Suppressor macrophage treated with lipopolysaccharide for 1 hour (primary cell): Measurements from ENCODE around the gene LIMCH1.
"Not testable (repeated sequence)": the region's sequence is repeated elsewhere in the genome, so short reads cannot be mapped to it uniquely, and the experiment has no call there.

Experiments used
- DNase-seq, 3 donors: peaks; one replicate each; pipeline ENCODE4 v3.0.0-alpha.2; 2020 to 2022

The LIMCH1 gene

DNA sequence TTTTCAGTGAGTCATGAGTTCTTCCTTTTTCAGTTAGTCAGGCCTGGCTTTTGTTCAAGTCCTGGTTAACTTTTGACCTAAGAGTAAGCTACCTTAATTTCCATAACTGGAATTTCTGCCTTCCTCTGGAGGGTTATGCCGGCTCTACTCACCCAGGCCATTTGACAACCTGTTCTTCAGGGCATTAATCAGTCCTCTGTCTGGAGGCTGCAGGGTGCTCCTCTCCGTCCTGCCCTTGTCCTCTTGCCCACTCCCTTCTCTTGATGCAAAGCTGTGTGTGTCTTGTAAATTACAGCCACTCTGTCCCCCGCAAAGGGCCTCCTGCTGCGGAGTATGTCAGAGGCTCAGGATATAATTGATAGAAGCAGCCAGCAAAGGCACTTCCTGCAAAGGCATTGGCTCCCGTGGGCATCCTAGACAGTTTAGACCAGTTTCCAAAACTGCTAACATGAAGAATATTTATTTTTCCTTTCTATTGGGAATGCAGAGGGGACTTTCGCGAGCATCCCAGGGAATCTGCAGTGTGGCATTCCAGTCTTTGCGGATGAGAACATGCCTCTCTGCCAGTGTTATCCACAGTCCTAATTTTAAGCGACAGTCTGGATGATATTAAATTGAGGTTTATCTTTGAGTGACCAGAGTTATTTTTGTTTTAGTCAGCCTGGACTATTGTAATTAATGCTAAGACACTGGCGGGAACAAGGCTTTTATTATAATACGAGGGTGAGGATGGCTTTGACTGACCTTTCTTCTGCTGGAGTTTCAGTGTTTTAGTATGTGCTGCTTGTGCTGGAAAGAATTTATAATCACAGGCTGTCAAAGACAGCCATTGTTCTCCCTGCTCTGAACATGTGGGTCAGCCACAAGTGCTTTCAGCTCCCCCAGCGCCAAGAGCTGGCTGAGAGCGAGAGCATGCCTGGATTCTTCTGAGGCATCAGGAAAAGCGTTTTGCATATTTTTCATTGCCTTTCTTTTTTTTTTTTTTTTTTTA, 74.2 kb downstream of the LIMCH1 start:
- DNase-seq: no peak

DNA sequence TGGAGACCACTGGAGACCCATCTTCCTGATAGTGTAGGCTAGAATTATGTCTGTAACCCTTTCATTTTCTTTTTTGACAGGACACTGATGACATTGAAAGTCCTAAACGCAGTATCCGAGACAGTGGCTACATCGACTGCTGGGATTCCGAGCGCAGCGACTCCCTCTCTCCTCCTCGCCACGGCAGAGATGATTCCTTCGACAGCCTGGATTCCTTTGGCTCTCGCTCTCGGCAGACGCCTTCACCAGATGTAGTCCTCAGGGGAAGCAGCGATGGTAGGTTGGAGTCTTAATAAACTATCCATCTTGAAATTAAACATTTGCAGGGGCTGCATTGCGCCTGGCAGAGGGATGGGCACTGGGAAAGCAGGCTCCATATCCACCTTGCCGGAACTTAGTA, 75.4 kb downstream of the LIMCH1 start:
- no peak for DNase-seq

DNA sequence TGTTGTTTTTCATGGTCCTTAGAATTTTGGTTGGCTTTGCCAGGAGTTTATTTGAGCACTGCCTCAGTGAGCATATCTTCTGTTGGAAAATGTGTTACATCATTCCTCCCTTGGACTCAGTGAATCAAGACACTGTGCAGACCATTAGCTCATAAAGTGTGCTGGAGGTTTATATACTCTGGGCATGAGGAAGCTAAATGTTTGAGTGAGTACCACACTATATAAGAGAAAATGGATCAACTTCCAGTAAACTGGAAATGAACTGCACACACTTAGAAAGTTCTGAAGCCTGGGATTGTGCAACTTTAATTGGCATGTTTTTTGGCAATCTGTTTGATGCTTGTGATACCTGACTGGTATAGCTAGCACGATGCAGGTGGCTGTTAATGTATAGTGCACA, 75.9 kb downstream of the LIMCH1 start:
- no peak for DNase-seq

DNA sequence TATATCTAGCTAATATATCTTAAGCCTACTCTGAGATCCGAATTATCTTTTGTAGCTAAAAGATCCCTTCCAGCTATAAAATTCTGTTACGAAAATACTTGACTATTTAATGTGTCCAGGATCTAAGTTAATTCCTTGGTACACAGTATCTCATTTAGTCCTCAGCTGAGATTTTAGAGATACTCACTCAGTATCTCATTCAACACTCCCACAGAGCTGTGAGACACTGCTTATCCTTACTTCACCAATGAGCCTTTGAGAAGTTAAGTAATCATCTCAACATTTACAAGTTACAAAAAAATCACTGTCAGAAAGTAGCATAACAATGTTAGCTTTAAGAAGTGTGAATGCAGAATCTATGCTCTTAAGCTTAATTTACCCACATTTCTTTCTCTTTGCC, 76.6 kb downstream of the LIMCH1 start:
- DNase-seq: no peak

DNA sequence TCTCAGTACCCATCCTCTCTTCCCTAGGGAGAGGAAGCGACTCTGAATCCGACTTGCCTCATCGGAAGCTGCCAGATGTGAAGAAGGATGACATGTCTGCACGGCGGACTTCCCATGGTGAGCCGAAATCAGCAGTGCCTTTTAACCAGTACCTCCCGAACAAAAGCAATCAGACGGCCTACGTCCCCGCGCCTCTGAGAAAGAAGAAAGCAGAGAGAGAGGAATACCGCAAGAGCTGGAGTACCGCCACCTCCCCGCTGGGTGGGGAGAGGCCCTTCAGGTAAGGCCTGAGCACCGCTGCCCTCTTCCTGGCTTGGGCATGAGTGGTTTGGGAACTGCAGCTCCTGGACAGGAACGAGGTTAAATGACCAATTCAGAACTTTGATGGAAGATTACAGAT, 81.2 kb downstream of the LIMCH1 start:
- DNase-seq: no peak

DNA sequence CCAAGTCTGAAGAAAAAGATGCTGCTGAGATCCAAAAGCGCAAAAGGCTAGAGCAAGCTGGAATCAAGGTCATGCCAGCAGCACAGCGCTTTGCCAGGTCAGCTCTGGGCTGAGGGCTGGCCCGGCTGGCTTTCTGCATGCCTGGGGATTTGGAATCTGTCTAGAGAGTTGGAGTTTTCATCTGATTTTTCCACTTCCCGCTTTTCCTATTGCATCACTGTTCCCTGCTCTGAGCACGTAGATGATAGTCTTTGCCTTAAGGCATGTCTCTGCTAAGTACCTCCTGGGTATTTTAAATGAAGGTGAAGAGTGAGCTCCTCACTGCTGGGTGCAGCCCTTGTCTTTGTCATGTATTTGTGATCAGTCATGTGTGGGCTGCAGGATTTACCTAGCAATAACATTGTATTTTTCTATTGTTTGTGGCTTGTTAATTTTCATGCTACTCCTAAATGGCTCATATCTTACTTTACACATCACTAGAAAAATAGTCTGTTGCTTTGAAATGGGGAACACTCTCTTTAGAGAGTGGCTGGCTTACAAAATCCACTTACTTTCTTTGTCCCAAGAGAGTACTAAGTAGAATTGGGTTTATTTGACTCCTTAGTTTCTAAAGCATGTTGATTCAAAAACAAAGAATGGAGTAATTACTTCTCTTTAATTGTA, 82.8 kb downstream of the LIMCH1 start:
- no peak for DNase-seq

DNA sequence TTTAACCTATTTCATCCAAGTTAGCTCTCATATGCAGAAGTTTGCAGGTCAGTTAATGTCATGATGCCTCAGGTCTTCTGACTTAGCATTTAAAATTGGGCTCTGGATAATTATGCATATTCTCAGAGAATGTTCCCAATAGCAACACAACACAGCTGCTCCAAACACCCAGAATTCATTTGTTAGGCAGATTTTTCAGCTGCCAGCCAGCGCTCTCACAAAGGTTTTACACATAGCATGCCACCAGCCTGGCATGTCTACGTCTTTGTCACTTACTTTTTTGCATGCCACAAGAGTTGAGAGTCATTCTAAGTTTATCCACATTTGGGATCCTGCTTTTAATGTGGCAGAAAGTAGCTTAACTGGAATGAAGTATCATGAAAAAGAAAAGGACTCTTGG, 84.8 kb downstream of the LIMCH1 start:
- no peak for DNase-seq

DNA sequence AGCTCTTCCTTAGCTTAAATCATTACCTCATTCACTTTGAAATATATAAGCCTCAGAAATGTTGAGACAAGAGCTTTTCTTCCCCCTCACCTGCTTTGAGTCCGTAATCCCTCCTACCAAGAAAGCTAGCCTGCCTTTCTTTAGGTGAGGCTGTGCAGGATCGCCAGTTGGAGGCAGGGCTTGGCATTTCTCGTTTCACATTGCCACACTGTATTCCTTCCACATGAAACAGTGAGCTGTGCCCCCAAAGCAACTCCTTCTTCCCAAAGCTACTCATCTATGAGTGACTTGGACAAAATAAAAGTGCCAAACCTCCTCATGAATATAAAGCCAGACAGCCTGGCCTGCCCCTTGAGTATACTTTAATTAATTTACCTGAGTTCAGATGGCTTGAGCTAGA, 86.8 kb downstream of the LIMCH1 start:
- no peak for DNase-seq

DNA sequence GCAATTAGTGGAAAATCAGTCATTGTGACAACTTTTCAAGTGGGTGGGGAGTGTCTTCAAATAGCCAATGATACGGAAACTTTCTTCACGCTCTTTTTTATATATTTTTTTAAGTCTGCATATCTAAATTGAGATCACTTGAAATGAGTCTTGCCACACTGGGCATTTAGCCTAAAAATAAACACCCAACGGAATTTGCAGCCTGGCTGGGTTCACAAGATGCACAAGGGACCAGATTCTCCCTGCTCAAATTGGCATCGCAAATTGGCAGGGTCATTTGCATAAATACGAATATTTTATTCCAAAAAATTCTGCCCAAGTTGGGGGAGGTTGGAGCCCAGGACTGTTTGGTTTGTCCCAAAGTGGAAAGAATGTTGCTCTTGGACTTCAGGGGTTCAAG, 87.6 kb downstream of the LIMCH1 start:
- no peak for DNase-seq

DNA sequence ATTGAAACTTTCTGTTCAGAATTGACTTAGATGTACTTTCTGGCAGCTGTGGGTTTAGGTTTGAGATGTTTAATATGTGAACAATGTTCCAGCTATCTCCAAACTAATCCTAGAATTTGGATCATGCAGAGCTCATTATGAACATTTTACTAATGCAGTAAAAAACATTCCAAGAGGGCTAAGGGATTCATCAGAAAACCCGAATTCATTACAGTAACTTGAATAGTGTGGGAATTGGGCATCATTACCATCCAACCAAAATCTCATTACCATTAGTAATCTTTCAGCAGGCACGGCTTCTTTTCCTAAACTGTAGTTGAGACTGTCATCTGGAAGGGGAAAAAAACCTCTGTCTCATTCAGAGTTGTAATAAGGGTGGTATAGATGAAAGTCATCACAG, 91.0 kb downstream of the LIMCH1 start:
- DNase-seq: no peak

DNA sequence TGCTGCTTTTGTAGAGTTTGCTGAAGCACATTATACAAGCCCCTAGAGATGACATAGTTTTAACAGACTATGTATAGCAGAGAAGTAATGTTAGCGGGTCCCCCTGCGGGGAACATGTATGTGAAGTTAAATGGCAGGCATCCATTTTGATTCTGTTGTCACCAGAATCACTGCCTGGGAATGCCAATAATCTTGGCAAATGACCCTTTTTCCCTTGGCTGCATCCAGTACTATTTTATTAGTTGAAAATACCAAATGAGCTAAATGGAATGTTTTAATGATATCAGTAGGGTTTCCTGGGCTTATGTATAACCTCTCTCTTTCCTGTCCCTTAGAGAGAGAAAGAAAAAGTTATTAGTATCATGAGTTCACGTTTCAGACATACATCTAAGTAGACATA, 93.6 kb downstream of the LIMCH1 start:
- no peak for DNase-seq

DNA sequence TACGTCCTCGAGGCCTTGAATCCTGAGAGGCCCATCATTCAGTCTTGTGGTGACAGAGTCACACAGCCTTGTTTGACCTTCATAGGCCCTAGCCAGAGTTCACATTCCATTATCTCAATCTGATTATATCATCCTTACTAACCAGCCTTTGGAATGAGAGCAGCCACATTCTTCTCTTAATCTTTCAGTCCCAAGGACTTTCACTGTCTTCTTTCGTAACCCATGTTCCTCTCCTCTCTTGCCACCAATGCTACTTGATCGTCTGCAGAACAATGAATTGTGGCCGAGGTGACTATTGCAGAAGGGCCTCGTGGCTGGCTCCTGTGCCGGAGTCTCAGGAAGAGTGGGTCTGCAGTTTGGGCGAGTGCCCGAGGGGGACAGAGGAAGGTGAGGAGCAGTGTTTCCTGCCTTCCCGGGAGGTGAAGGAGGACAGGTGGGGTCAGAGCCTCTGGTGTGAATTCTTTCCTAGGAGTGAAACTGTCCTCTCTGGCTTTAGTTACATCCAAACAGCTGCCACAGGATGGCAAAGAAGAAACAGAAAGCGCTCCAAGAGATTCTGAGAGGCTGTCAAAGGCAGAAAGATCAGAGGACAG, 94.6 kb downstream of the LIMCH1 start:
- DNase-seq: no peak

DNA sequence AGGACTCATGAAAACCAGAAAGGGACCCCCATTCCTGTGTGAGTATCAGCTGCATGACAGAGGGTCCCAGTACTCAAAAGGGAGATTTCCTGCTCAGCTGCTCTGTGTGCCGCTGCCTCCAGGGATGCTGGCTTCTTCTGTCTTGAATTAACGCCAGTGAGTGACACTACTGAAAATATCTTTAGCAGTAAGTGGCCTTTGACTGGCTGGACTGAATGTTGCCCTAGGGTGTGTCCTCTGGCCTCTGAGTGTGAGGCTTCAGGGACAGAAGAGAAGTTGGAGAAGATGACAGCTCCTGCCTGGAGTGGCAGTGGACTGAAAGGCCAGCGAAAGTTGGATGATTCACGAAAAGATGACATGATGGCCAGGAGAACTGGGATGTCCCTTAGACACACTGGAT, 95.4 kb downstream of the LIMCH1 start:
- no peak for DNase-seq

DNA sequence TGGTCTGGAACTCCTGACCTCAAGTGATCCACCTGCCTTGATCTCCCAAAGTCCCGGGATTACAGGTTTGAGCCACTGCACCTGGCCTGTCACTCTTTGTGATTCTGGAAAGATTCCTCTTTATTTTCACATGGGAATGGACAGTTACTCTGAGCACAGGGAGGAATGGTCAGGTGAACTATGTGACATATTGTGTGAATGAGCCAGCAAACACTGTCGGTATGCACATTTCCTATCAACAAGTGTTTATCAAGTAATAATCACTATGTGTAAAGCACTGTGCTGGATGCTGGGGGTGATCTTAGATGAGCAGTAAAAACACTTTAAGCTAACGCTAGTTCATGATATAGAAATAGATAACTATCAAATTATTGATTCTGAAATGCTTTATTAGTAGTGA, 97.5 kb downstream of the LIMCH1 start:
- DNase-seq: no peak

DNA sequence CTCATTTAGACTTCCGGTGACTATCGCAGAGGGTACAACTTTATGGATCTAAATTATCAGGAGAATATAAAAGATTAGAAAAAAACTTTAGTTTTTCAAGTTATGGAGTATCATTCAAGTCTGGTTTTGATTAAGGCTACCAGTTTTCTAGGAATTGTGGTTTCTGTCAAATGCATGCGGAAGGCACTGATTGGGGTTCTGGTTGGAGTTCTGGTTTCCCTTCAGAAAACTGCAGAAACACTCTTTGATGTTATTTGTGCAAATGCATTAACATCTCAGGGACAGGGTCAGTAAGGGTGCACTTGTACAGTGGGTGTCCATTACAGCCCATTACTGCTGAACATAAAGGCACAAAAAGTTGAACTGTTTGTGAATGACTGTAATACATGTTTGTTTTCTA, 100.2 kb downstream of the LIMCH1 start:
- no peak for DNase-seq

DNA sequence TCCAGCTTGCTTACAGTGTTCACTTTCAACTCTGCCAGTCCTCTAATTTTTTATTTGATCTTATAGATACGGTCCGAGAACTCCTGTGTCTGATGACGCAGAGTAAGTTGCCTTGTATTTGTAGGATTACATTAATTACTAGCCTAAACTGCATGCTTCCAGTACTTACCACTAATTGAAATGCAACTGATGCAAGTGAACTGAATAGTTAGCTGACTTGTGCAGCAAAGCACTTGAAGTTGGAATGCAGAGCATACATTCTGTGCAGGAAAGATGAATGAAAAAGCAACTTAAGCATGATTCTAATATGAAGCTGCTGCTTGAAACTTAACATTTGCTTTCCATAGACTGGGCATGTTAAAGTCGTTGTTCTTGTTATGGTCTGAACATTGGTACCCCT, 100.9 kb downstream of the LIMCH1 start:
- no peak for DNase-seq

DNA sequence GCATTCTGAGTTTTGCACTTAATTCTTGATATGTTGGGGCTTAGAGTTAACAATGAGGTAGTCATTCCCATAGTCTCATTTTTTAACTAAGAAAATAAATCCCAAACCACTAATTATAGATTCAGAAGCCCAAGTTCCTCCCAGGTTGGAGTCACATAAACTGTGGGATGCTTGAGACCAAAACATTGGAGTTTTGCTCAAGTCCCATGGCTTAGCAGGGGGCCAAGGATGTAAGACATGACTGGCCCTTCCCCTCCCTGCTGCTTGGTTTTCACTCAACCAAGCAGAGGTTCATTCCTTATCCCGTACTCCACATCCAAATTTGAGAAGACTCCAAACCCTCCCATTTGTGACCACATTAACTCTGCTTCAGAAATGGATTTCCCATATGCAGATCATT, 101.3 kb downstream of the LIMCH1 start:
- DNase-seq: no peak

DNA sequence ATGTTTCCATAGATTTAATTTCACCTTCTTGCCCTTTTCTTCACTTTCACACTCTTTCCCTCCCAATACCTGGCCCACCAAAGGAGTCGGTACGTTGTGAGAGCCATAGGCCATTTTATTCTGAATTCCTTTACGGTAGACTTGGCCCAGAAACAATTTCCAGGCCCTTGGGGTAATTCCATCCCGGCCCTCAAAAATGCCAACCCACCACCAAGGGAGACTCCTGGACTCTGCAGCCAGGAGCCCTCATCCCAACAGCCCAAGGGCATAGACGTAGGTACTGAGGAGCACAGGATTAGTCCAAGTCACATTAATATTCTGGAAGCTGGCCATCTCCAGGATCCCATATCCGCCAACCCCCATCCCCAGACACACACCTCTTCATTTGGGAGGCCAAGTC, 102.9 kb downstream of the LIMCH1 start:
- no peak for DNase-seq

DNA sequence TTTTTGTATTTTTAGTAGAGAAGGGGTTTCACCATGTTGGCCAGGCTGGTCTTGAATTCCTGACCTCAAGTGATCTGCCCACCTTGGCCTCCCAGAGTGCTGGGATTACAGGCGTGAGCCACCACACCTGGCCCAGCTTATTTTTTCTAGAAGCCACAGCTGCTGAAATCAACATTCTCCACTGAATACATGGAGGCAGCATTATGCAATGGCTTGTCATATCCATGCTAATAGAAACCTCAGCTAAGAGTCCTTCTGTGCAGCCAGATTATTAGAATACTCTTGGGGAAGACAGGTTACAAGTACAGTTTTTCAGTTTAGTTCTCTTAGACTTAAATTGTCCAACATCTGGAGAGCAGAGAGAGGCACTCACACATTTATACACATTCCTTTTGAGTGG, 104.8 kb downstream of the LIMCH1 start:
- not testable (repeated sequence) for DNase-seq

DNA sequence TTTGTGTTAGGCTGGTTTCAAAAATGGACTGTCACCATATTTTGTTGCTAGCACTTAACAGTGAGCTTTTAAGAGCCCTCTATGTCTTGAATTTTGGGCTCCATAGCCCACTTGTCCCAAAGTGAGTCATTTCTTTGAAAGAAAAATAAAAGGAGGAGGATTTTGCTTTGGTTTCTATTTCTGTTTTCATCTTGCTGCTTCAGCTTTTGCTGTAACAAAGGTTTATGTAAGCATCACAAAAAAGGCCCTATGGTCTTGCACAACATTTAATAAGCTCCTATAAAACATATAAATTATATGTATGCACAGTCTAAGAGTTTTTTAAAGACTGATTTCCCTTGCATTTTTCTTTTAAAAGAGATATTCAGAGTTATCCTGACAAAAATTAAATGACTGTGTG, 105.4 kb downstream of the LIMCH1 start:
- DNase-seq: peak; percentile 21 to 51 (median 46)

DNA sequence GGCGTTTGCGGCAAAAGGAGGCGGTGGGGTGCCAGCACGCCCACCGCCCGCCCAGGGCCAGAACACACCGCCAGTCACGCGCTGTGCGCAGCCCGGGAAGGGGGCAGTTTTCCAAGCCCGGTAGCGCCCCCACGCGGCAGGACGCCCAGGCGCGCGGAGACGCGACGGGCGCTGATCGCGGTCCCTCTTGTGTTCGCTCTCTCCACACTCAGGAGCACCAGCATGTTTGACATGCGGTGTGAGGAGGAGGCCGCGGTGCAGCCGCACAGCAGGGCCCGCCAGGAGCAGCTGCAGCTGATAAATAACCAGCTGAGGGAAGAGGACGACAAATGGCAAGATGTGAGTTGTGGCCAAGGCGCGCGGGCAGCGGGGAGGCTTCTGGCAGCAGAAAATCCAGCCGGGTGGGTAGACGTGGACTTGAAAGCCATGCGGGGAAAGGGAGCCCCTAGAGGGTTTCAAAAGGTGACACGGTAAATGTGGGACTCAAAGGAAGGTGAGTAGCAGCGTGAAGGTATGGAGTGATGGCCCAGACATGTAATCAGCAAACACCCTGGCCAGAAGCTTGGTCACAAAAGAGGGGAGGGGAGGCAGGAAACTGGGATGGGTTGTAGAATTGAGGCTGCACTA, 106.4 kb downstream of the LIMCH1 start:
- DNase-seq: peak; percentile 37 to 81 (median 55)

DNA sequence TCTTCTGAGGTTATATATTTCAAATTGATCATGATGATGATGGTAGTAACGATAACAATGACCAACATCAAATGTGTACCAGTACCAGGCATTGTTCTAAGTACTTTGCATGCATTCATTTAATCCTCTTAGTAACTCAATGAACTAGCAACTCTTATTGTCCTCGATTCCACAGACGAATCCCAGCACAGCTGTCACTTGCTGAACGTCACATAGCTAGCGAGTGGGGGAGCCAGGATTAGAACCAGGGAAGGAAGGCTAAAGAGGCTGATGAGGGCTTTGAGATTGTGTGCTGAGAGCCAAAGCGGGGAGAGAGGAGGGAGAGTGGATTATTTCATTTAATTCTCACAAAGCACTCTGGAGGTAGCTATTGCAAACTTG, 106.9 kb downstream of the LIMCH1 start:
- DNase-seq: no peak

DNA sequence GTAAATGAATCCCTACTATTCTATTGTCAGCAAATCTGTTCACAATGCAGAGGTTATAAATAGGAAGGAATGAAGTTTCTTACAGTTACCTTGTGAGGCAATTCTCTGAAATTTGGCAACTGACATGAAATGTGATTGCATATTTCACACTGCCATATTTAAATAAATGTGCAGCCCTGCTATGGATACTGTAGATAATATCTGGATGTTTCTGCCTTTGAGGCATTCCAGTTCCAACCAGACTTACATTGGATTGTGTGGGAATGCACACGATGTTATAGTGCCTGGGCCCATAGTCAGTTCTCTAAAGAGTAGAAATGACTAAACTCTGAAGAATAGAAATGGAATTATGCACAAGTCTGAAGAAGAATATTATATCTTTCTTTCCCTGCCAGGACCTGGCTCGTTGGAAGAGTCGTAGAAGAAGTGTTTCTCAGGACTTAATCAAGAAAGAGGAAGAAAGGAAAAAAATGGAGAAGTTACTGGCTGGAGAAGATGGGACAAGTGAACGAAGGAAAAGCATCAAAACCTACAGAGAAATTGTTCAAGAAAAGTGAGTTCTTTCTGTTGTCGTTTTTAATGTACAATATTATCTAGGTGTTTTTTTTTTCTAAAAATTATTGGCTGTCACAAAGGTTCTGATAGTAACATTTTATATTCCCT, 107.9 kb downstream of the LIMCH1 start:
- DNase-seq: peak; percentile 27 to 45 (median 45)
